H7 (cell line): ENCODE results near the gene RAET1L. TPM values are rescaled to one million over a fixed set of nuclear protein-coding genes. Genes with fewer than 3 reads are reported as not detected.
"Not testable (repeated sequence)": the region's sequence is repeated elsewhere in the genome, so short reads cannot be mapped to it uniquely, and the experiment has no call there.

Experiments used
- DNase-seq: peaks from one replicate; pipeline ENCODE4 v3.0.0; 2012
- H3K27me3 ChIP-seq: 2 replicates; pipeline ENCODE4 v1.6.0; 2011; ENCODE audit warnings: mild to moderate bottlenecking, low read length; ENCODE audit not compliant: control insufficient read depth, insufficient read depth
- H3K36me3 ChIP-seq: replicated peaks from 2 replicates; pipeline ENCODE4 v1.5.1; 2011; ENCODE audit warnings: low read length; ENCODE audit not compliant: control insufficient read depth, insufficient read depth
- H3K4me3 ChIP-seq: 2 replicates; pipeline ENCODE4 v1.5.1; 2011; ENCODE audit warnings: low read depth, mild to moderate bottlenecking, control low read depth, low read length, moderate library complexity; ENCODE audit not compliant: insufficient read depth
- total RNA-seq: library from RNA; depleted of rRNA; stranded (reverse); fragments of >200 nt; shearing (Covaris generic); gene quantifications from 2 replicates; pipeline ENCODE4 v1.2.3, GENCODE V29; 2014

Gene RAET1L
- total RNA-seq, 1 experiment from 2014 or later: not detected

DNA sequence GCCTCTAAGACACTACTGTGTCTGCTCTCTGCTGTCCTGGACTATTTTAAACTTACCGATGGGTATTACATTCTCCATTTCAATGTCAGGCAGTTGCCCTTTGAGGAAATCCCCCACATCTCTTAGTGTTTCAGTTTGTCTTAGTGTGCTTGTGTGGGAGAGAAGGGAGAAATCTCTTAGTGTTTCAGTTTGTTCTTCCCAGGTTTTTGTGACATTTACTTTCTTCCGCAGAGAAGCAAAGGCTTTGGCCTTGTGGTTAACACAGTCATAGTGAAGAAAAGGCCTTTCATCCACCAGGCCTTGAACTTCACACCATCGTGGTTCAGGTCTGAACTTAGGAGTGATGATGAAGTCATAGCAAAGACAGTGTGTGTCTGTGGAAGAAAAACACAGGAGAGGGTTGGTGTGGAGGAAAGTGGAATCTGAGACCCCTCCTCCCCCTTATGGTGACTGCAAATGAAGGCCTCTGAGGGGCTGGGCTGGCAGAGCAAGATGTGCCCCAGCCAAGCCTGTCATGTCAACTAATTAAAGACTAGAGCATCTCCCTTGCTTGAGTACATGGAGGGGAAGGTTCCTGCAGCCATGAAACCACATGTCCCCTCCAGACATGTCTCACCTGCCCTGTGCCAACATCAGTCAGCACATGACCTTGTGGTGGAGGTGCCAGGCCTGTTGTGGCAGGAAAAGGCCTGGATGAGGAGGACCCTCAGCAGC is 23.9 kb downstream of the RAET1L start:
- H3K27me3 ChIP-seq: peaks cover 23% of the 10 kb centered on the region
- H3K36me3 ChIP-seq: no peaks in the 10 kb centered on the region
- no peak overlapping the region for H3K4me3 ChIP-seq
- DNase-seq: no peak

DNA sequence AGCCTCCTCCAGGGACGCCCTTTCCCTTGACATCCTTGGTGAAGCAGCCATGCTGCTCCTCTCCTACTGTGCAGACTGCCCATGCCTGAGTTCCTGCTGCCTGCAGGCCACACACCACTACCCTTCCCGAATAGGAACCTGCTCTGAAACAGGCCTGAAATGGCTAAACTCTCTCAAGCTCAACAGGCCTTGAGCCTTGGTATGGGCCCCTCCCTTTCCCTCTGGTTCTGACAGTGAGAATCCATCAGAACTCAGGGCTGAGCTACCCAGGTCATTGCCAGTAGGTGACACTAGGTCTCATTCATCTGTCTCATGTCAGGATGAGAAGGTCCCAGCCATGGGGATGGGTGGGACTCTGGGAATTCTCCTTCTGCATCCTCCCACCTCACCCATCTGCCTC is 25.7 kb downstream of the RAET1L start:
- no peaks in the 10 kb centered on the region for H3K36me3 ChIP-seq

DNA sequence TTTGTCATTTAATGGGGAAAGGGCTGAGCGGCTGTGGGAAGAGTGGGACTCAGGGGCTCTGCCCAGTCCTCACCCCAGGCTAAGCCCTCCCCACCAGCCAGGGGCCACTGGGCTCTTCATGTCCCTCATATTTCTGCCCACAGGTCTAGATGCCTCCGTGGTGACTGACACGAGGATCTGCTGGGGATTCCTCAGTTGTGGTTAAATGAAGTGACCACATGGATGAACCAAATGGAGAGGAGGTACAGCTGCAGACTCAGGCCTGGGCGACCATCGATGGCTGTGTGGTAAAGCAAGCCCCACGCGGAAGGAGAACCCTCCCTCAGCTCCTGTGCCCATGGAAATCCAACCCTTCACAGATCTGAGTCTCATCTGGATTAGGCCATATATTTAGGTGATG is 29.4 kb downstream of the RAET1L start:
- H3K27me3 ChIP-seq: peaks cover 44% of the 10 kb centered on the region
- DNase-seq: no peak
- H3K4me3 ChIP-seq: no peak overlapping the region
- H3K36me3 ChIP-seq: no peaks in the 10 kb centered on the region

More for the DNA sequence above, 25.7 kb downstream of the RAET1L start:
- no peak for DNase-seq
- Histone ChIP-seq H3K4me3 (no peak overlapping the region), H3K27me3 (peaks cover 27% of the 10 kb centered on the region)

DNA sequence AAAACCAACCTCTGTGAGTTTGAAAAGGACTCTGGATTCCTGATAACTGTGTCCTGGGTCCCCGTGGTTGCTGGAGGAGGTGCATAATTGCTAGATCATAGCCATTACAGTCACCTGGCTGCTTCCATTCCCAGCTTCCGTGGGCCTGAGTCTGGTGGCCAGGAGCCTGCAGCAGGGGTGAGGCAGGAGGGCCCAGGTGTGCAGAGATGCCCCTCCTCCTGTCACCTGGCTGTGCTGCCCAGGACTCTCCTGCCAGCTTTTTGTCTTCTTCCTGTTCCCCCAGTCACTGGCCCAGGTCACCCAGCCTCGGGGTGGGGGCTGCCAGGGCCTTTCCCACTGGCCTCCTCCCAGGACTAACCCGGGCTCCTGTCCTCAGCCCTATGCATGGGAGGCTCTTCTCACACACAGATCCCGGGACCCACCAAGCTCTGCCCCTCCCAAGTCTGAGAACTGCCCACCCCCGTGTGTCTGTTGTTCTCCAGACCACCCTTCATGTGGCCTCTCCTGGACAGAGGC is 30.0 kb downstream of the RAET1L start:
- Histone ChIP-seq H3K36me3 (no peaks in the 10 kb centered on the region), H3K4me3 (no peak overlapping the region), H3K27me3 (peaks cover 50% of the 10 kb centered on the region)
- DNase-seq: no peak

DNA sequence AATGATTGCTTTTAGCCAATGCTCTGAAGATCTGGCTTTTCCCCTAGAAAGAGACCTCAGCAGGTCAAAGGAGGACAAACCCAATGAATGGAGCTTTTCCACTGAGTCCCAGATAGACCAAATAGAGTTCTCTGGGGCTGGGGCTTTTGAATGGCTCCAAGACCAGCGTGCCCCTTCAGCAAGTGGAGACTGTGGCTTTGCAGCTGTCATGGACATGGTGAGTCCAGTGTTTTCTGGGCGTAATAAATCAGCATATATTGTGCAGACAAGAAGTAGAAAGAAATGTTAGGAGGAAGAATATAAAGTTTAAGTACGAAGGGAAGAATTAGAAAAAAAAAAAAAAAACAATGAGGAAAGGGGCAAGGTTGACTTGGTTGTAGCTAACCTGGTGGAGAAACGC is 33.5 kb downstream of the RAET1L start:
- DNase-seq: no peak
- peaks cover 85% of the 10 kb centered on the region for H3K27me3 ChIP-seq
- H3K36me3 ChIP-seq: no peaks in the 10 kb centered on the region
- H3K4me3 ChIP-seq: no peak overlapping the region

DNA sequence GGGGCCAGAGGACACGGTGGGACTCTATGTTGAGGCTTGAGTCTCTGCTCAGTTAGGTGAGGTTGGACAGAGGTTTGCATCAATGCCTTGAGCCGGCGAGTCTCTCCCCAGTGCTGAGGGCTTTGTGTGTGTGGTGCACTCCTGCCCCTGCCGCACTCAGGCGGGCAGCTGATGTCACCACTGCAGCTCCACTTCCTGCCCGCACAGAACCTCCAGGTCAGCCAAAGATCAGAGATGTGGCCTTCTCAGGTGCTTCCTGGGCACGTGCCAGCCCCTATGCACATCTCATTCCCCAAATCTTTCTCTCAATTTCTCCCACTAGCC is 33.9 kb downstream of the RAET1L start:
- DNase-seq, H3K36me3 ChIP-seq, H3K4me3 ChIP-seq: not testable (repeated sequence)
- peaks cover 89% of the 10 kb centered on the region for H3K27me3 ChIP-seq

DNA sequence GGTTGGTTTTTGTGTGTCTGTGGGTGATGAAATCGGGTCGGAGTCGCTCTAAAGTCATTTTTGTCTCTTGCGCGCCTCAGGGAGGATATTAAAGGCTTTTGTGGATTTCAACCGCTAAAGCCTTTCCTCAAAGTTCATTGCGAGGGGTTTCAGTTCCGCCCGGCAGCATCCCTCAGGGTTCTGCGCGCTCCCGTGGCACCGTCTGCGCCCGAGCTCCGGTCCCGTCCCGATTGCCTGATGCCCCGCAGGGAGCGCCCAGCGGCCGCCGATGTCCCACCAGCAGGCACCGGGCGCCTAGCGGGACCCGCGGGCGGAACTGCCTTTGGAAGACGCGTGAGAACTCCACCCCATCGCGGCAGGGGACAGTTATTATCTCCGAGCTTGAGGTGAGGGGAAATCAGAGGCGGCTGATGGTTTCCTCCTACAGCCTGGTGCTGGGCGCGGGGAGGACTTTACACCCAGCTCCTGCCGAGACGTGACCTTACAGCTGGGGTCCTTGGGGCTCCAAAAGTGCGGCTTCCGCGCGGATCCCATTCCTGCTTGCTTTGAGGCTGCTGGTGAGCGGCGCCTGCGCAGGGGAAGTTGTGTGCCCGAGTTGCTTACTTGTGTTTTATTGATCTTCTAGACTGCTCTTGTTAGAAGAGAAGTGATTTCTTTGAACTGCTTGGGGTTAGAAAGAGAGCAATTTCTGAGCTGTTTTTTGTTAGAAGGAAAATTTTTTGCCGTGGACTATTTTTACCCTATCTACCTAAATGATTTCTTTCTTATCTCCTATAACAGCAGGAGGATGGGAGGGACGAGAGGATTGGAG is 34.5 kb downstream of the RAET1L start:
- DNase-seq: peak; percentile 82
- no peaks in the 10 kb centered on the region for H3K36me3 ChIP-seq
- peak overlapping the region; percentile 19; the same call in 1 of the 2 replicates for H3K4me3 ChIP-seq
- peaks cover 91% of the 10 kb centered on the region for H3K27me3 ChIP-seq

DNA sequence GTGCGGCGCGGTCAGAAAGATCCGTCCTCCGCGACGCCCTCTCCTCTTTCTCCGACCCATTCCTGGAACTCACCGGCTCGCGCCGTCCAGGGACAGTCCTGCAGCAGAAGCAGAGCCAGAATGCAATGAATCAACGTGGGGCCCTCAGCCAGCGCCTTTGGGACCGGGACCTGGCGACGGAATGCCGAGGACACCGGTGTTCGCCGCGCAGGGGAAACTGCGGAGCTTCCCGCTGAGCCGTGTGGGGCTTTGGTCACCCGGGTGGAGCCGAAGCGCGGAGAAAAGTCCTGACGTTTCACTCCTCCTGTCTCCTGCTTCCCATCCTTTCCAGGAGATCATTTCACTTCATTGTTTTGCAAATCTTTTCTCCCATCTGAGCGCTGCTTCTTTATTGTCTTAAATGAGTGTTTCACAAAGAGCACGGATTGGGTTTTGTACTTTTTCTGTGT is 35.1 kb downstream of the RAET1L start:
- Histone ChIP-seq H3K4me3 (no peak overlapping the region; the same call in 1 of the 2 replicates), H3K36me3 (no peaks in the 10 kb centered on the region), H3K27me3 (peaks cover 91% of the 10 kb centered on the region)
- DNase-seq: peak; percentile 71

DNA sequence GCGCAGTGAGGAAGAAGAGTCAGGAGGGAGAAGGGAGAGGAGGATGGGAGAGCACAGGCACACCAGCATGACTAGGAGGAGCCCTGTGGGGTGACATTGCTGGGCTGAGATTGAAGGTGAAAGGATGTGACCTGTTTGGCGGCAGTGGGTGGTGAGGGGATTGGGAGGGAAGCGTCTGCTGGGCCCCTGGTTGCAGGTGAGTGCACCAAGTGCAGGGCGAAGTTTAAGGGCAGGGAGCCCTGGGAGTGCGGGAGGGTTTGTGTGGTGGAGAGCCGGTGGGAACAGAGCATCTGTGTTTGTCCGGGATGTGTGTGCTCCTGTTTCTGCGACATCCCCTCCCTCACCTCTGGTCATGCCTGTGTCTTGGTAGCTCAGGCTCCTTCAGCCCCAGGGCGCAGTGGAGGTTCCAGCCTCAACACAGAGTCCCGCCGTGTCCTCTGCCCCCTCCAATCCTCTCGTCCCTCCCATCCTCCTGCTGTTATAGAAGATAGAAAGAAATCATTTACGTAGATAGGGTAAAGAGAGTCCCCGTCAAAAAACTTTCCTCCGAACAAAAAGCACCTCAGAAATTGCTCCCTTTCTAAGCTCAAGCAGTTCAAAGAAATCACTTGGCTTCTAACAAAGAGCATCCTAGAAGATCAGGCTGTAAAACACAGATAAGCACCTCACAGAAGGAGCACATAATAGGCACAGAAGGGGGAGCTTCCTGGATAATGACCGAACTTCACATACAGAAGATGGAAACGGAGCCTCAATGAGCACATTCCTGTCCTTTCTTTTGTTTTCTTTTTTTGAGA is 36.6 kb downstream of the RAET1L start:
- Histone ChIP-seq H3K27me3 (peaks cover 92% of the 10 kb centered on the region), H3K4me3 (no peak overlapping the region), H3K36me3 (no peaks in the 10 kb centered on the region)
- DNase-seq: peak; percentile 80

DNA sequence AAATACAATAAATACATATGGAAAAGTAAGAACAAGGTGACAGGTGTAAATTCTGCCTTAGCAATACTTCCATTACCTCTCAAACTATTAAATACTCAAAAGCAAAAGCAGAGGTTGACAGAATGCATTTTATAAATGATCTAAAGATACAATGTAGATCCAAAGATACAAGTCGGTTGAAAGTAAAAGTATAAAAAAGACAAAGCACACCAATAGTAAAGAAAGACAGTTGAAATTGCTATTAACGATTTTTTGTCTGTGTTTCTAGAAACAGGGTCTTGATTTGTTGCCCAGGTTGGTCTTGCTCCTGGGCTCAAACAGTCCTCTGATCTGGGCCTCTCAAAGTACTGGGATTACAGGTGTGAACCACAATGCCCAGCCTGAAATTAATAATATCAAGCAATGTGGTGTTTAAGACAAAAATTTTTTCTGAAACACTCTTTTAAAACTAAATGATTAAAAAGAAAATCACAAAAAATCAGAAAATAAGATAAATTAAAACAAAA is 37.7 kb downstream of the RAET1L start:
- H3K4me3 ChIP-seq: no peak overlapping the region
- H3K27me3 ChIP-seq: peaks cover 92% of the 10 kb centered on the region
- no peaks in the 10 kb centered on the region for H3K36me3 ChIP-seq
- DNase-seq: no peak

DNA sequence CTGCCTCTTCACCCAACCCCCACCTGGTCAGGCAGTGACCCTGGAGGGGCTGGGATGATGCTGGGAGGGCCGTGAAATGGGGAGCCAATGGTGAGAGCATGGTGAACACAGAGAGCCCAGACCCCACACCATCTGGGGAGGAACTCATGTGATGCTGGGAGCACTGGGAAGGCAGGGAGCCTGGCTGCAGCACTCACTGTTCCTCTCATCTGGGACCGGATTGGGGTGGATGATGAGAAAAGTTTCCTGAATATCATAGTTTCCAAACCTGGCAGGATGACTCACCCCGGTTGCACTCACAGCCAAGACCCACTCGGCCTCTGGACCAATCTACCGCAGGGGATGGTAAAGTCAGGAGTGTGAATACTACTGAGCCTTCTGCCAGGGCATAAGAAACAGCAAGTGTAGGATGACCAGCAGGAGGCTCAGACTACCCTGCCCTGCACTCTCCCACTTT is 39.8 kb downstream of the RAET1L start:
- Histone ChIP-seq H3K4me3 (no peak overlapping the region), H3K27me3 (peaks cover 88% of the 10 kb centered on the region), H3K36me3 (no peaks in the 10 kb centered on the region)
- DNase-seq: no peak

DNA sequence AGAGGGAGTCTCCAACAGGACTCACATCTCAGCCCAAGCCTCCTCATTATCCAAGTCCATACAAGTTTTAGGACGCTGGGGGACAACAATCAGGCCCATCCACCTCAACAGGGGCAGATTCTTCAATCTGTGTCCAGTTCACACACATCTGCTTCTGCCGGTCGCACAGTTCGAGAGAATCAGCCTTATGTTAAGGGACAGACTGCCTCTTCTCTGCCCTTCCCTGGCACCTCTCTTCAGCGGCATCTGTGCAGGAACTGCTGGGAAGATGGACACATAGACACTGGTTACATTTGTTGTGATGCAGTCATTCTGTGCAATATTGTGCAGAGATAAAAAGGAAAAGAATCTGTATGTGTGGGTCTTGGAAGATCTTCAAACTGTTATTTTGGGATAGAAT is 40.6 kb downstream of the RAET1L start:
- DNase-seq: no peak
- H3K4me3 ChIP-seq: no peak overlapping the region
- no peaks in the 10 kb centered on the region for H3K36me3 ChIP-seq
- peaks cover 82% of the 10 kb centered on the region for H3K27me3 ChIP-seq

DNA sequence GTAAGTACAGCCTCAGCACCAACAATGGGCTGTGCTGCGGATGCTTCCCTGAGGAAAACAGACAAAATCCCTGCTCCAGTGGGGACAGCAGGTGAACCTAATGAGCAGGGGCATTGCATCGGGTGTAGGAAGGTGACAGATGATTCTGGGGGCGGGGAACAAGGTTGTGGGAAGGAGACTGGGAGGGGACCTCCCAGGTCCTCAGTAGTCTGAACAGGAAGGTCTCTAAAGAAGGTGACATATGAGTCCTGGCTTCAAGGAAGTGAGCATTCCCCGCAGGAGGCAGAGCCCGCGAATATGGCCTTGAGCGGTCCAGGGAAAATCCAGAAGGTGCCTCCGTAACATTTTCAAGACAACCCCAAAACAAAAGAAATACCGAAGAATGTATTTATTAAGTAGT is 42.2 kb downstream of the RAET1L start:
- no peak overlapping the region for H3K4me3 ChIP-seq
- peaks cover 76% of the 10 kb centered on the region for H3K27me3 ChIP-seq
- H3K36me3 ChIP-seq: no peaks in the 10 kb centered on the region
- no peak for DNase-seq

DNA sequence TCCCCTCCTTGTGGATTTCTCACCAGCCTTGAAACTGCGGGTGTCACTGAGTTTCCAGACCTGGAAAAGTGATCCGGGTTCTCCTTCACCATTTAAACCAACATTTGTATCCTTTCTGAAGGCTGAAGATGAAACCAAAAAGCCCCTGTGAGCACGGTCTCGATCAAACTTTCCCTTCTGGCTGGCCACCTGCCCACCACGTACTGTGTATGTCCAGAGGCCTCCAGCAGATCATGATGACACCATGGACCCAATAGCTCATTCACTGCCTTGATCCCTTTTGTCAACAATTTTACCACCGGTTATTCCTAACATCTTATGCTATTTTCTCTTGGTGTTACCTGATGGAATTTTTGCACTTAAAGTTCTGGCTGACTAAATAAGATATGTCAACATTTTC is 46.0 kb downstream of the RAET1L start:
- DNase-seq: no peak
- Histone ChIP-seq H3K36me3 (no peaks in the 10 kb centered on the region), H3K4me3 (no peak overlapping the region), H3K27me3 (peaks cover 64% of the 10 kb centered on the region)
